GM06990 (cell line): ENCODE data around the gene RAP1GAP.
A peak's percentile ranks its signal among the peaks of the same experiment; 100 is the strongest.

Source experiments
- DNase-seq: peaks from one replicate; pipeline ENCODE4 v3.0.0-alpha.2; 2011; ENCODE audit not compliant: insufficient read length; ENCODE audit errors: extremely low read depth
- H3K27me3 ChIP-seq: replicated peaks from 2 replicates; pipeline ENCODE4 v1.6.0; 2011; ENCODE audit warnings: low read length; ENCODE audit not compliant: control insufficient read depth, insufficient read depth
- H3K36me3 ChIP-seq: 2 replicates; pipeline ENCODE4 v1.5.1; 2011; ENCODE audit warnings: low read length; ENCODE audit not compliant: control insufficient read depth, insufficient read depth
- H3K4me3 ChIP-seq: replicated peaks from 2 replicates; pipeline ENCODE4 v1.5.1; 2011; ENCODE audit warnings: low read depth, mild to moderate bottlenecking, control low read depth, low read length
- TF ChIP-seq, protein P1 (sequence below): IDR thresholded peaks from 2 replicates; pipeline ENCODE4 v1.5.1; 2011; ENCODE audit warnings: low read length, control low read depth, mild to moderate bottlenecking, inconsistent platforms; ENCODE audit not compliant: insufficient read depth, poor library complexity, severe bottlenecking

RAP1GAP gene

GRCh38 chr1:21576031-21576797 is 92.9 kb downstream of the RAP1GAP start:
- TF ChIP-seq, protein P1, sequence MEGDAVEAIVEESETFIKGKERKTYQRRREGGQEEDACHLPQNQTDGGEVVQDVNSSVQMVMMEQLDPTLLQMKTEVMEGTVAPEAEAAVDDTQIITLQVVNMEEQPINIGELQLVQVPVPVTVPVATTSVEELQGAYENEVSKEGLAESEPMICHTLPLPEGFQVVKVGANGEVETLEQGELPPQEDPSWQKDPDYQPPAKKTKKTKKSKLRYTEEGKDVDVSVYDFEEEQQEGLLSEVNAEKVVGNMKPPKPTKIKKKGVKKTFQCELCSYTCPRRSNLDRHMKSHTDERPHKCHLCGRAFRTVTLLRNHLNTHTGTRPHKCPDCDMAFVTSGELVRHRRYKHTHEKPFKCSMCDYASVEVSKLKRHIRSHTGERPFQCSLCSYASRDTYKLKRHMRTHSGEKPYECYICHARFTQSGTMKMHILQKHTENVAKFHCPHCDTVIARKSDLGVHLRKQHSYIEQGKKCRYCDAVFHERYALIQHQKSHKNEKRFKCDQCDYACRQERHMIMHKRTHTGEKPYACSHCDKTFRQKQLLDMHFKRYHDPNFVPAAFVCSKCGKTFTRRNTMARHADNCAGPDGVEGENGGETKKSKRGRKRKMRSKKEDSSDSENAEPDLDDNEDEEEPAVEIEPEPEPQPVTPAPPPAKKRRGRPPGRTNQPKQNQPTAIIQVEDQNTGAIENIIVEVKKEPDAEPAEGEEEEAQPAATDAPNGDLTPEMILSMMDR = no peak
- H3K36me3 ChIP-seq = no peaks in the 10 kb centered on the region
- no peak for DNase-seq
- no peak overlapping the region for H3K4me3 ChIP-seq
- H3K27me3 ChIP-seq = peaks cover 2% of the 10 kb centered on the region

DNA sequence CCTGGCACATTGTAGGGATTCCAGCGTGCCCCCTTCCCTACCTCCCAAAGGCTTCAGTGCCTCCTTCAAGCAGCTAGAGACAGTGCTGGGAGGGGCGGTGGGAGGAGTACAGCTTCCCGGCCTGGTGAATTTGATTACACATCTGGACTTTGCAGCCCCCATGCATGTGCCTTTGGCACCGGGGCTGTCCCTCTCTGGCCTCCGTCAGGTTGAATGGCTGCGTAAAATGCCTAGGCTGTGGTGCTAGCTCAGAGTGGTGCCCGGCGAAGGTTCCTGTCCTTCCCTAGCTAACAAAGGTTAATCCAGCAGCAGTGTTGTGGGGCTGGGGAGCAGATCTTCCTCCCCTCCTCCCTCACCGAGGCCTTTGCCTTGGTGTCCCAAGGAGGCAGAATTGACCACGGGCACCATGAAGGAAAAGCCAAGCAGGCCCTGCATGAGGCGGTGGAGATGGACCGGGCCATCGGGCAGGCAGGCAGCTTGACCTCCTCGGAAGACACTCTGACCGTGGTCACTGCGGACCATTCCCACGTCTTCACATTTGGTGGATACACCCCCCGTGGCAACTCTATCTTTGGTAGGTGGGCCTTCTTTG is 93.7 kb downstream of the RAP1GAP start:
- Histone ChIP-seq H3K36me3 (no peaks in the 10 kb centered on the region), H3K4me3 (no peak overlapping the region), H3K27me3 (peaks cover 2% of the 10 kb centered on the region)
- DNase-seq = no peak
- TF ChIP-seq, protein P1 = no peak

GRCh38 chr1:21574466-21575151 is 94.5 kb downstream of the RAP1GAP start:
- no peak overlapping the region for H3K4me3 ChIP-seq
- DNase-seq = no peak
- H3K27me3 ChIP-seq = peaks cover 3% of the 10 kb centered on the region
- no peaks in the 10 kb centered on the region for H3K36me3 ChIP-seq
- TF ChIP-seq, protein P1 = no peak

- DNase-seq = no peak
- TF ChIP-seq, protein P1 = peak; percentile 42
- no peak overlapping the region for H3K4me3 ChIP-seq
Measured at GRCh38 chr1:21573971-21574465, 95.1 kb downstream of the RAP1GAP start.

DNA sequence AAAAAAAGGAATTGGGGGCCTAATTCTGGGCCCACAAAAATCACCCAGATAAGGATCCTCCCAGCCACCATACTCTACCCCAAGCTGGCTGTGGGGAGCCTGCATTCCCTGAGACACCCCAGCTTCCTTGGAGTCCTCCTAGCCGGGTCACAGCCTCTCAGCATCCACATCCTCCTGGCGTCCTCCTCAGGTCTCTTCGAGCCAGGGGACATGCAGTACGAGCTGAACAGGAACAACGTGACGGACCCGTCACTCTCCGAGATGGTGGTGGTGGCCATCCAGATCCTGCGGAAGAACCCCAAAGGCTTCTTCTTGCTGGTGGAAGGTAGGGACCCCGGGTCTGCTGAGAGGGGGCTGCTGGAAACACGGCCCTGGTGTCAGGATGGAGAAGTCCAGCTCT is 95.7 kb downstream of the RAP1GAP start:
- Histone ChIP-seq H3K27me3 (peaks cover 4% of the 10 kb centered on the region), H3K4me3 (no peak overlapping the region), H3K36me3 (no peaks in the 10 kb centered on the region)
- no peak for DNase-seq
- TF ChIP-seq, protein P1 = no peak

More at GRCh38 chr1:21573971-21574465, 95.1 kb downstream of the RAP1GAP start:
- Histone ChIP-seq H3K27me3 (peaks cover 4% of the 10 kb centered on the region), H3K36me3 (no peaks in the 10 kb centered on the region)
